Medulla oblongata (tissue), 1 donor: ENCODE measurements around the gene EPHB6.

Source experiments
- DNase-seq: peaks from one replicate; pipeline ENCODE4 v3.0.0-alpha.2; 2015; ENCODE audit errors: extremely low spot score

Gene EPHB6

DNA sequence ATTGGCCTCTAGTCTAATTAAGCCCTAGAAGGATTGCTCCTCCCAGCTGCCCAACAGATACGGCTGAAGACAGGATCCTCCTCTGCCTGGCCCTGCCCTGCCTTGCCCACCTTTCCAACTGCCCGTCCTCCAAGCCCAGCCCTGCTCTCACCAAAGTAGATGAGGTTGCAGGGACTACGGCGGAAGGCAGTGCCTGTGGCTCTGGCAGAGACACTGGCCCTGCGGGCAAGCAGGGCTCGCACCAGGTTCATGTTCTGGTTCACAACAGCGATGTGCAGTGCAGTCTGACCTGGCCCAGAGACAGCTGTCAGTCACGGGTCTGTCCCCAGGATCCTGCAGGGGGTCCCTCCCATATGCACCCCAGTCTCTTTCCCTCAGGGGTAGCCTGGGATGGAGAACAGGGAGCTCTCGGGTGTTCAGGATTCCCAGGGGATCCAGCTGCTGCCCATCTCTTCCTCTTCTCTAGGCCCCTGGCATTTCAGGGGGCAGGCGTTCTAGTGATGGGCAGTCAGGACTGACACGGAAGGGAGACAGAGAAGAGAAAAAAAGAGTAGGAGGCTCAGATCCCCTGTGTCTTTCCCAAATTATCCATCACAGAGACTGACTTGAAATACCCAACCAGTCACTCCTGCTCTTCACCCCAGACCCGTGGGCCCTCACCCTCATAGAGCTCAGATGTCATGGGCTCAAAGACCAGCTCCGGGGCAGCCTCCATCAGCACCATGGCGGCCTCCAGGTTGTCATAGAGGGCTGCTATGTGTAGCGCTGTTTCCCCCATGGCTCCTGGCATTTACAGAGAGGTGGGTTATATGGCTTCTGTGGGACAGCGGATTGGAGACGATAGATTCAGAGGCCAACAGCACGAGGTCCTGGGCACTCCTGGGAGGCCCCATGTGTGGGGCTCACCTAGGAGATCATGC, 22.4 kb downstream of the EPHB6 start:
- no peak for DNase-seq

- no peak for DNase-seq
These were observed 23.4 kb downstream of the EPHB6 start for GRCh38 chr7:142878315-142878714.

DNA sequence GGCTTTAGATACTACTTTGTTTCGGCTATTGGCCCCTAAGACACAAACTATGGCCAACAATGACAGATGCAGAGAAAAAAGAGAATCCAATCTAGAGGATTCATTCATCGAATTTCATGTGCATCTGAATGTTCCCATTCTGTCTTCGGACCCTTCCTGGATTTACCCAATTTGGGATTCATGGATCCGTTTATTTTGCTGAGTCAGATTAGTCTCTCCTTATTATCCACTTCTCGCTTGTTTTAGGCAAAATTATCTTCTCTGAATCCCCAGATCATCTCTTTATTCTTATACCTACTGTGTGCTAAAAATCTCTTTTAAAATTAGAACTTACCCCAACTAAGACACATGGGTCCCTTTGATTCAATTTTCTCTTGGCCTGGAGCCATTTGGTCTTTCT, 24.2 kb downstream of the EPHB6 start:
- DNase-seq, result no peak

DNA sequence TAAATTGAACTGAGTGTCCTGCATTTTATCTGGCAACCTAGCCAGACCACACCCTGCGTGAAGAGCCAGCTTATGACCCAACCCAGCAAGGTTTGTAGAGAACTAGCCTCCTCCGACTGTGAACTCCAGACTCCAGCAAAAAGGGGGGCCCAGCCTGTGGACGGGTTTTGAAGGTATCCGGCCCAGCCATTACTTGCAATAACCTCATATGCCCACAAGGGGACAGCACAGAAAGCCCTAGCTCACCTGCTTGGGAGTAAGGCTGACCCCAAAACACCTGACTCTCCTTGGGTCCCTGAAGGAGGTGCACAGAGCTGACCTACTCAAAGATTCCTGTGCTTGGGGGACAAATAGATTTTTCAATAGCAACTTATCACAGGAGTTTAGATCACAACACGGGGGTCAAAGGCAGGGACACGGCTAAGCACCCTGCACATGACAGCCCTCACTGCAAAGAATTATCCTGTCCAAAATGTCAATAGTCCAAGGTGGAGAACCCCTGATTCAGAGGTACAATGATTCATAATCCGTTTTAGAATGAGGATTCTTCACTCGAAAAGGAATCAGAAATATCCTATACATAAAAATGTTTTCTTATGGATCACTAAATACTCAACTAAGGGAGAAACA, 26.1 kb downstream of the EPHB6 start:
- no peak for DNase-seq

DNA sequence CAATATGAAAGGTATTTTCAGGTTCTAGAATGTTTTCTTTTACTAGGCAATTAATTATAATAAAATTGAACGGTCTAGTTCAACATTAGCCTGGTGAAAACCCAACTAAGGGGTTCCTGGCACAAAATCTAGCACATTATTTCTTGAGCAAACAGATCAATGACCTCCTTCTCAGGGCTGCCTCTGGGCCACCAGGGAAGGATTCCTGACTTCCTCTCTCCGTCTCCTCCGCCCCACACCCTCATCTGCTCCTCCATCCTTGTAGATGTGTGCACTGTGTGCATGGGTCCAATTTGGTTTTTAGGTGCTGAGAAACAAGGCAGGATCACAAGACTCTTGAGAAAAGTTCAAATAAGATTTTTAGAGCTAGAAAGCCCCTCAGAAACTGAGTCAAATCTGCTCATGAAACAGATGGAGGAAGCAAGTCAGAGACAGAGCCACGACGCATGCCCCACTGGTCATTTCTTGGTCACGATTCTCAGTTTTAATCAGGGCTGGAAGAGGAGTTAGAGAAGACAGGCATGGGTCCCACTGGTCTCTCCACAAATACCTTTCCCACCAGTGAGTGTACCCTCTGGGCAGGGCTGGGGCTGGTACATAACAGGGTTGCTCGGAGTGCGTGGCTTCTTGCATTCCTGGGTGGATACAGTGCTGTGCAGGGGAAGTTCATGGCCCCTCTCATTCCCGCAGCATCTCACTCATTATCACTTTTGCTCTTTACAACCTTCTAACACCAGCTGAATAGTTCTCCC, 26.9 kb downstream of the EPHB6 start:
- no peak for DNase-seq

- DNase-seq, result no peak
These were observed 27.4 kb downstream of the EPHB6 start for GRCh38 chr7:142882338-142882678.

DNA sequence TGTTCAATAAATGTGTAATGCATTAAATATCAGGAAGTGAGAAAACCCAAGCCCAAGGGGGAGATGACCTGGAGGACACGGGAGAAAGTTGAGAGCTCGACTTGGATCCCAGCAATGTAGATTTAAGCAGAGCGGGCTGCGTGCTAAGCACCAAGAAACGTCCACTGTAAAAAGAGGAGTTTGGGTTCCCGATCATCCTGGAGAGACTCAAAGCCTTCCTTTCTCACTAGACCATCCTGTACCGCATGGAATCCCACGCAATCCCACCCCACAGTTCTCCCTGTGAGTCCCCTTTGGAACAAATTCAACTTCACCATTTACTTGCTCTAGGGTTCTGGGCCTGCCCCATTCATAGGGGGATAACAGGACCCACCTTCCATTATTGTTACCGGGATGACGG, 28.3 kb downstream of the EPHB6 start:
- no peak for DNase-seq

GRCh38 chr7:142883571-142884285, 28.9 kb downstream of the EPHB6 start:
- no peak for DNase-seq

DNA sequence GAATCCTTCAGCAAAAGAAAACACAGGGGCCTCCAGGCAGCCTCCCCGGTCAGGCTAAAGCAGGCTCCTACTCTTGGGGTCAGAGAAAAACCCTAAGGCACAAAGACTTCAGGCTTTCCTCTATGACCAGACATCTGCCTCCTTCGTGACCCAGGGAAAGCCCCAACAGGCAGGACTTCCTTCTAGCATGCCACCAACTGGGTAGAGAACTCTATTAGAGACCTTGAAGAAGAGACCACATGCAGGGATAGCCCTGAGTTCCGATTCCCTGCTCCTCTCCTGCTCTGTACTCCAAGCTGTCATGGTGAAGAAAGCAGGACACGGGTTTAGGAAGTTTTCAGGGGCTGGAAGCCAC, 29.4 kb downstream of the EPHB6 start:
- DNase-seq, result no peak

DNA sequence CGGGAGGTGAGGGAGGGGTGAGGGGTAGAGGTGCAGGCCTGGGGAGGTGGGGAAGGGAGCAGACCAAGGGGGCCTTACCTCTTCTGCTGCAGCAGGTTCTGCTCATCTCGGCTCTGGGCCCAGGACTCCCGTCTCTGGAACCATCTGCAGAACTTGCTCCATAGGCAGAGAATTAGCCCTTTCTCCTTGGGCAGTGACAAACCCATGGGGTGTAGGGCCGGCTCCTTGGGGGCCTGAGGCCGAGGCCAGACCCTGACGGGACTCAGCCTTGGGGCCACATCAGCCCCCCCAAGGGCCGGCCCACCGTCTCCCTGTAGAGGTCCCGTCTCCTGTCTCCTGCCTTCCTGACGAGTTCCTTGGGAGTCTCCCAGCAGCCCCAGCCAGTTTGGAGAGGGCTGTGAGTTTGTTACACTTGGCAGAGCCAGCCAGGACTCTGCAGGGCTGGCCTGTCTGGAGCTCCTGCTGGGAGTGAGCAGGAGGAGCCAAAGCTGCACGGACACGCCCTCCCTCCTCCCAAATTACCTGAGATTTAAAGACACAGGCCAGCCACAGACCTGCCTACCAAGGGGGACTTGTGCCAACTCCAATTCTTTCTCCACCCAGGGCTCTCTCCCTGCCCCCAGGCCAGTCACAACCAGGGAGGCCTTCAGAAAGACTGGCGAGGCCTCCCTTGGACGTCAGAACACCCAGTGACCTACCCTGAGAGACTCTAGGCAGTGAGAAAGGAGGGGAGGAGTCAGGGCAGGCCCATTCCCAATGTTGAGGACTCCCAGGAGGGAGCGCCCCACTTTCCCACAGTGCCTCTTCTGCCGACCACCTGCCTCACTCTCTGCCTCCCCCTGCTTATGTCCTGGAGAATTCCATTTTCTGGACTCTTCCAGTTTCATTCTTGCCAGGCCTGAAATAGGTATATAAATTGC, 30.7 kb downstream of the EPHB6 start, which contains the start of gene TRPV6:
TSS of gene TRPV6 (minus strand) at position 435 of the 920 bp plus-strand sequence.
- DNase-seq, result no peak

DNA sequence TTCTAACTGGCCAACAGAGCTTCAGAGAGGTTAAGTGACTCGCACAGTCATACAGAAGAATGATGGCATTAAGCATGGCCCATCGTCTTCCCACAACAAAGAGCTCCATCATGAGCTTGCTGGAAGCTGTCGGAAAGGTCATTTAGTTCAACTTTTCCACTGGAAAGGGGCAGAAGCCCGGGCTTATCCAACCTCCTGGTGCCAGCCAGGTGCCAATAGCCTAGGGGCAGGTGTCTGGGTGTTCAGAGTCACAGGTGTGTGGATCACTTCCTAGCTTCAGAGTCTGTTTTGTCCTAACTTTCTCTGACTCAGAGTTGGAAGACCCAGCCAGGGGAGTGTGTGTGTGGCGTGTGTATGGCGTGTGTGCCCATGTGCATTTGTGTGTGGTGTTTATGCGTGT, 32.0 kb downstream of the EPHB6 start:
- DNase-seq, result no peak

- DNase-seq, result no peak
These were observed 32.6 kb downstream of the EPHB6 start for GRCh38 chr7:142887282-142888015.

DNA sequence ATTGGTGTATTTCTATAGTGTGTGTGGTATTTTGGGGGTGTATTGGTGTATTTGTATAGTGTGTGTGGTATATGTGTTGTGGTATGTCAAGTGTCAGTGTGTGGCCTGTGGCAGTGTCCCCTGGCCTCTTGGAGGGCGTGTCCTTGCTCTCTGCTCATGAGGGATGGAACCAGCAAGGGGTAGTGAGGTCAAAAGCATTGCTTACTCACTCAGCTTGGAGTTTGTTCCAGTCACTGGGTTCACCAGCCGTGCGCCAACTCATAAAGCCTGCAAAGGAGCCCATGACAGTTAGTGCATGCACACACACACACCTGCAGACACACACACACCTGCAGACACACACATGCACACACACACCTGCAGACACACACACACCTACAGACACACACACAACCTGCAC, 34.9 kb downstream of the EPHB6 start:
- DNase-seq, result no peak

- DNase-seq, result no peak
These were observed 36.1 kb downstream of the EPHB6 start for GRCh38 chr7:142890874-142891485.

GRCh38 chr7:142891490-142892082, 36.7 kb downstream of the EPHB6 start:
- no peak for DNase-seq

DNA sequence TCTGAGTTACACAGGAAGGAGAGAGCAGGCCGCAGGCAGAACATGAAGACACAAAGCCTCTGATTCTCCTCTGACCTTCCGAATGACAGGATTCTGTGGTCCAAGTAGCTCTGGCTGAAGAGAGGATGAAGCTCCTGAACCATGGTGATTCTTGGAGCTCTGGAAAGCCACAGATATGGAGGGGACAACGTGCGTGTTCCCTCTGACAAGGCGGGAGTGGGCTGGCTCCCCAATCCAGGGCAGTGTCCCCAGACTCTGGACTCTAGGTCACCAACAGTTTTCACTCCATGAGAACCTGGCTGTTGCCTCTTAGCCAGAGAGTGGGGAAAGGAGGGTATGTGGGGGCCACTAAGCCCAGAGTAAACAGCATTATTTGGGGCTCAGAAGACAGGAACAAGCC, 38.1 kb downstream of the EPHB6 start:
- DNase-seq, result no peak

- no peak for DNase-seq
These were observed 39.5 kb downstream of the EPHB6 start for GRCh38 chr7:142894112-142894984.

- no peak for DNase-seq
These were observed 40.2 kb downstream of the EPHB6 start for GRCh38 chr7:142894985-142895593.
